RWPE1 (cell line): ENCODE measurements around the gene AAMP.

Experiments
- CTCF ChIA-PET: fragments of 350-600 bp; sonication (Branson Sonifier 250); formaldehyde crosslinking; extraction: SDS; loops from one replicate; lab custom pipeline; 2021; lab: Yijun Ruan, JAX
- POLR2A ChIA-PET: fragments of 400-600 bp; formaldehyde crosslinking; extraction: SDS; loops from one replicate; lab custom pipeline; 2020; ENCODE audit warnings: antibody characterized with exemption; ENCODE audit not compliant: low non-redundant PET; lab: Yijun Ruan, JAX
- DNase-seq: peaks from one replicate; pipeline ENCODE4 v3.0.0; 2012; ENCODE audit warnings: low spot score
- H3K27ac ChIP-seq: fragments of 450-650 bp; 2 replicates; pipeline ENCODE4 v1.5.1; 2017
- CTCF ChIP-seq: fragments of 450-650 bp; conservative IDR thresholded peaks from 2 replicates; pipeline ENCODE4 v1.5.1; 2017; ENCODE audit warnings: low read depth, mild to moderate bottlenecking

Gene AAMP

GRCh38 chr2:218271487-218271797 is 1.5 kb upstream of the AAMP start:
- POLR2A ChIA-PET = interaction anchor here (0.9 kb wide), 2 partner anchors 16 to 27 kb away, joined by 3 to 7 read pairs; no protein-coding TSS in a partner anchor

GRCh38 chr2:218270721-218271486 is 967 bp upstream of the AAMP start:
- no peak for TF ChIP-seq CTCF
- no peak for DNase-seq
- POLR2A ChIA-PET = interaction anchor here (0.8 to 1.1 kb wide), 6 partner anchors 16 to 134 kb away, joined by 3 to 7 read pairs (median 3); partner anchors contain the start of gene ARPC2
- peak overlapping the region; percentile 88 for H3K27ac ChIP-seq
- CTCF ChIA-PET = interaction anchor here (0.5 to 1.7 kb wide), 8 partner anchors 14 to 485 kb away, joined by 3 to 7 read pairs (median 3); partner anchors contain the start of genes CATIP and TMBIM1

More at GRCh38 chr2:218271487-218271797, 1.5 kb upstream of the AAMP start:
- CTCF ChIA-PET = interaction anchor here (0.5 to 1.7 kb wide), 7 partner anchors 14 to 472 kb away, joined by 3 to 7 read pairs (median 3); partner anchors contain the start of gene CATIP
- H3K27ac ChIP-seq = peak overlapping the region; percentile 88
- no peak for TF ChIP-seq CTCF
- no peak for DNase-seq

GRCh38 chr2:218267259-218267658 is 2.7 kb downstream of the AAMP start:
- DNase-seq = no peak
- no peak overlapping the region for H3K27ac ChIP-seq
- POLR2A ChIA-PET = no interaction called here
- CTCF ChIA-PET = no interaction called here
- TF ChIP-seq CTCF = no peak

- ChIA-PET CTCF (no interaction called here), POLR2A (interaction anchor here (1.4 kb wide), 1 partner anchor 20 kb away, joined by 4 read pairs; no protein-coding TSS in a partner anchor)
- DNase-seq = no peak
- no peak for TF ChIP-seq CTCF
- H3K27ac ChIP-seq = peak overlapping the region; percentile 5; the same call in 1 of the 2 replicates
Observed at GRCh38 chr2:218266316-218266979, 3.5 kb downstream of the AAMP start.

- peak overlapping the region; percentile 33; the same call in 1 of the 2 replicates for H3K27ac ChIP-seq
- no peak for TF ChIP-seq CTCF
- ChIA-PET POLR2A (interaction anchor here (0.5 to 1.4 kb wide), 2 partner anchors 21 to 580 kb away, joined by 4 to 8 read pairs; no protein-coding TSS in a partner anchor), CTCF (no interaction called here)
- no peak for DNase-seq
Observed at GRCh38 chr2:218265626-218266025, 4.3 kb downstream of the AAMP start.

- DNase-seq = no peak
- POLR2A ChIA-PET = interaction anchor here (1.4 kb wide), 1 partner anchor 22 kb away, joined by 4 read pairs; no protein-coding TSS in a partner anchor
- peak overlapping the region; percentile 33 for H3K27ac ChIP-seq
- no peak for TF ChIP-seq CTCF
- CTCF ChIA-PET = no interaction called here
Observed at GRCh38 chr2:218264773-218265561, 5.0 kb downstream of the AAMP start.
